ENCODE measurements around the gene KIAA0319L. TPM values are rescaled to one million over a fixed set of nuclear protein-coding genes. Genes with fewer than 3 reads are reported as not detected.
A peak's percentile ranks its signal among the peaks of the same experiment; 100 is the strongest.

KIAA0319L gene
- total RNA-seq, 4 donors from 2014 or later, result 65.8 to 123 (median 111) TPM

GRCh38 chr1:35565742-35566133, 8.5 kb upstream of the KIAA0319L start:
- H3K36me3 ChIP-seq, result peaks cover 0 to 3% of the 10 kb centered on the region in 2 donors
- H3K27ac ChIP-seq, result no peak overlapping the region
- H3K4me1 ChIP-seq, result peaks cover 0 to 10% of the 10 kb centered on the region in 2 donors
- no peaks in the 10 kb centered on the region for H3K9me3 ChIP-seq
- DNase-seq, result no peak
- 96% methylated on average over 7 of the region's 11 CpGs; no CpG with 5 or more reads in 1 of the 2 donors for WGBS, 2 donors
- intact Hi-C loops (cut with DNase I), result loop anchor here (2.0 to 10.0 kb wide), 3 partner anchors 61 to 162 kb away; no protein-coding TSS in a partner anchor
- TF ChIP-seq POLR2A (IDR thresholded peaks at IDR 0.05) (no peak), CTCF (IDR thresholded peaks at IDR 0.05) (no peak)
- H3K27me3 ChIP-seq, result no peaks in the 10 kb centered on the region
- H3K4me3 ChIP-seq (replicated peaks in 1 of 3), result no peak overlapping the region

DNA sequence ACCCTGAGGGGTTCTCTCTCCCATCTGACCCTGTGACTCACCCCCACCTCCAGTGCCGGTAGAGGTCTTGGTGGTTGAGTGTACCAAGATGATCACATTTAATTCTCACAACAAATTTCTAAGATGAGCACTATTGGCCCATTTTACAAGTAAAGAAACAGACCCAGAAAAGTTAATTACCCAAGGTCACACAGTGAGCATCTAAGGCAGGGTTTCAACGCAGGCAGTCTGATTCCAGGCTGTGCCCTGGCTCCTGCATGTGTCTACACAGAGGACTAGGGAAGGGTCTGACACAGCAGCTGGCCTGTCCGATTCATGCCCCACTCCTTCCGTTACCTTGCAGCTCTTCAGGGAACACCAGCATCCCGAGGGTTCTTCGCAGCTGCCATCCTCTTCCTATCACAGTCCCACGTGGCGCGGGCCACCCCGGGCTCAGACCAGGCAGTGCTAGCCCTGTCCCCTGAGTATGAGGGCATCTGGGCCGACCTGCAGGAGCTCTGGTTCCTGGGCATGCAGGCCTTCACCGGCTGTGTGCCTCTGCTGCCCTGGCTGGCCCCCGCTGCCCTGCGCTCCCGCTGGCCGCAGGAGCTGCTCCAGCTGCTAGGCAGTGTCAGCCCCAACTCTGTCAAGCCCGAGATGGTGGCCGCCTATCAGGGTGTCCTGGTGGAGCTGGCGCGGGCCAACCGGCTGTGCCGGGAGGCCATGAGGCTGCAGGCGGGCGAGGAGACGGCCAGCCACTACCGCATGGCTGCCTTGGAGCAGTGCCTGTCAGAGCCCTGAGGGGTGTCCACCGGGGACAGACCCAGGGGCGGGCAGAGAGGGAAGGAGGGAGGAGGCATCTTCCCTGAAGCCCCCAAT, 7.9 kb upstream of the KIAA0319L start:
- DNase-seq, result no peak
- WGBS, 2 donors, result 86 to 90% methylated on average over 15 to 19 of the region's 28 CpGs
- peaks cover 0 to 10% of the 10 kb centered on the region in 2 donors for H3K4me1 ChIP-seq
- no peak overlapping the region for H3K27ac ChIP-seq
- no peak overlapping the region for H3K4me3 ChIP-seq (replicated peaks in 1 of 3)
- intact Hi-C loops (cut with DNase I), result loop anchor here (2.0 to 10.0 kb wide), 4 partner anchors 60 to 207 kb away; no protein-coding TSS in a partner anchor
- TF ChIP-seq POLR2A (IDR thresholded peaks at IDR 0.05) (no peak), CTCF (IDR thresholded peaks at IDR 0.05) (peak in 1 of 6 experiments; percentile 7)
- peaks cover 0 to 3% of the 10 kb centered on the region in 2 donors for H3K36me3 ChIP-seq
- no peaks in the 10 kb centered on the region for H3K27me3 ChIP-seq
- no peaks in the 10 kb centered on the region for H3K9me3 ChIP-seq

GRCh38 chr1:35564037-35564883, 7.1 kb upstream of the KIAA0319L start:
- H3K4me1 ChIP-seq, result peaks cover 0 to 10% of the 10 kb centered on the region in 2 donors
- no peaks in the 10 kb centered on the region for H3K9me3 ChIP-seq
- TF ChIP-seq CTCF (IDR thresholded peaks at IDR 0.05) (peak; percentile 32 to 77 (median 60)), POLR2A (IDR thresholded peaks at IDR 0.05) (no peak)
- no peaks in the 10 kb centered on the region for H3K27me3 ChIP-seq
- no peak overlapping the region for H3K4me3 ChIP-seq (replicated peaks in 1 of 3)
- H3K27ac ChIP-seq, result no peak overlapping the region
- WGBS, 2 donors, result 78 to 81% methylated on average over 6 to 8 of the region's 9 CpGs
- H3K36me3 ChIP-seq, result peaks cover 0 to 3% of the 10 kb centered on the region in 2 donors
- intact Hi-C loops (cut with DNase I), result loop anchor here (2.0 to 10.0 kb wide), 3 partner anchors 59 to 208 kb away; no protein-coding TSS in a partner anchor
- DNase-seq, result peak; percentile 77 to 86

- intact Hi-C loops (cut with DNase I), result loop anchor here (5.0 to 10.0 kb wide), 2 partner anchors 58 to 209 kb away; no protein-coding TSS in a partner anchor
- Histone ChIP-seq H3K36me3 (peaks cover 0 to 3% of the 10 kb centered on the region in 2 donors), H3K9me3 (no peaks in the 10 kb centered on the region), H3K4me1 (peaks cover 3 to 9% of the 10 kb centered on the region in 2 donors), H3K27me3 (no peaks in the 10 kb centered on the region), H3K27ac (no peak overlapping the region), H3K4me3 (replicated peaks in 1 of 3) (no peak overlapping the region)
- DNase-seq, result no peak
- 84 to 87% methylated on average over 11 to 12 of the region's 12 CpGs for WGBS, 2 donors
- no peak for TF ChIP-seq CTCF (IDR thresholded peaks at IDR 0.05)
- no peak for TF ChIP-seq POLR2A (IDR thresholded peaks at IDR 0.05)
Observed at GRCh38 chr1:35563166-35563565, 6.0 kb upstream of the KIAA0319L start.

All from thyroid gland (tissue), 4 donors.